Mesenteric fat pad (tissue), 1 donor: ENCODE data around the gene CRYBB3. TPM values are rescaled to one million over a fixed set of nuclear protein-coding genes. Genes with fewer than 3 reads are reported as not detected.
"Not testable (repeated sequence)": the region's sequence is repeated elsewhere in the genome, so short reads cannot be mapped to it uniquely, and the experiment has no call there.

Experiments
- DNase-seq: peaks from one replicate; pipeline ENCODE4 v3.0.0-alpha.2; 2020; ENCODE audit warnings: low spot score
- total RNA-seq: library from RNA; stranded (reverse); fragmentation: NEBNext Ultra II Directional; extraction: Animal tissue kit (Norgen Biotek cat#: 25700); gene quantifications from one replicate; pipeline ENCODE4 v1.2.1, GENCODE V29; 2021
- donor health status: DM: yes; HTN: yes; CAD: no.

CRYBB3 gene
- total RNA-seq, 1 donor from 2014 or later: not detected

GRCh38 chr22:25238058-25238457 is 38.4 kb downstream of the CRYBB3 start:
- not testable (repeated sequence) for DNase-seq

- DNase-seq: not testable (repeated sequence)
Measured at GRCh38 chr22:25255169-25255568, 55.5 kb downstream of the CRYBB3 start.

Other genes with a start within 250 kb of the CRYBB3 start
- gene KIAA1671, start 247.1 kb upstream of the CRYBB3 start, total RNA-seq: 14.9 TPM
- not detected for gene CRYBB2, start 19.8 kb downstream of the CRYBB3 start, total RNA-seq